ENCODE measurements around the gene PAK5. TPM values are rescaled to one million over a fixed set of nuclear protein-coding genes. Genes with fewer than 3 reads are reported as not detected.

The PAK5 gene
- total and polyA plus RNA-seq, 2 donors (not counting 1 experiment from before 2014, with no cell fraction given): not detected

- no peak overlapping the region for H3K27ac ChIP-seq (ENCODE audit: insufficient read depth, low read length)
- no peaks in the 10 kb centered on the region for H3K9me3 ChIP-seq (ENCODE audit: control insufficient read depth, insufficient read depth, low read depth, low read length)
- no peaks in the 10 kb centered on the region for H3K4me1 ChIP-seq (ENCODE audit: control insufficient read depth, extremely low read depth, insufficient read depth, low read length)
- no peak for TF ChIP-seq CTCF (conservative IDR thresholded peaks at IDR 0.05 in 1 of 2, IDR thresholded peaks at IDR 0.05 in 1 of 2; ENCODE audit: low read depth in 1 of 2, low read length in 2 of 2)
- no peak for TF ChIP-seq EZH2 (IDR thresholded peaks at IDR 0.05; ENCODE audit: low read length, missing control alignments)
- H2AFZ ChIP-seq (ENCODE audit: low read length): no peak overlapping the region
- H3K9ac ChIP-seq (ENCODE audit: insufficient read depth, low read length): no peak overlapping the region
- no peak overlapping the region for H3K4me2 ChIP-seq (ENCODE audit: extremely low read depth, insufficient read depth, low read length)
- H3K27me3 ChIP-seq (ENCODE audit: control insufficient read depth, insufficient read depth, low read length): no peaks in the 10 kb centered on the region
- H4K20me1 ChIP-seq (ENCODE audit: control insufficient read depth, extremely low read depth, insufficient read depth, low read length): no peaks in the 10 kb centered on the region
- no peaks in the 10 kb centered on the region for H3K36me3 ChIP-seq (ENCODE audit: control insufficient read depth, insufficient read depth, low read length)
- DNase-seq (ENCODE audit: low read depth in 2 of 2): no peak
- no peaks in the 10 kb centered on the region for H3K79me2 ChIP-seq (ENCODE audit: control insufficient read depth, insufficient read depth, low read length)
- no peak overlapping the region for H3K4me3 ChIP-seq (replicated peaks in 1 of 4; ENCODE audit: control extremely low read depth in 1 of 4, insufficient read depth in 1 of 4, low read depth in 3 of 4, low read length in 4 of 4)
Measured at GRCh38 chr20:9808166-9808565, 30.7 kb downstream of the PAK5 start.

- TF ChIP-seq EZH2 (IDR thresholded peaks at IDR 0.05; ENCODE audit: low read length, missing control alignments) (no peak), CTCF (conservative IDR thresholded peaks at IDR 0.05 in 1 of 2, IDR thresholded peaks at IDR 0.05 in 1 of 2; ENCODE audit: low read depth in 1 of 2, low read length in 2 of 2) (no peak)
- H3K9ac ChIP-seq (ENCODE audit: insufficient read depth, low read length): no peak overlapping the region
- no peaks in the 10 kb centered on the region for H3K9me3 ChIP-seq (ENCODE audit: control insufficient read depth, insufficient read depth, low read depth, low read length)
- no peaks in the 10 kb centered on the region for H3K4me1 ChIP-seq (ENCODE audit: control insufficient read depth, extremely low read depth, insufficient read depth, low read length)
- no peaks in the 10 kb centered on the region for H3K36me3 ChIP-seq (ENCODE audit: control insufficient read depth, insufficient read depth, low read length)
- no peak overlapping the region for H3K4me2 ChIP-seq (ENCODE audit: extremely low read depth, insufficient read depth, low read length)
- H4K20me1 ChIP-seq (ENCODE audit: control insufficient read depth, extremely low read depth, insufficient read depth, low read length): no peaks in the 10 kb centered on the region
- H3K27ac ChIP-seq (ENCODE audit: insufficient read depth, low read length): no peak overlapping the region
- no peak for DNase-seq (ENCODE audit: low read depth in 2 of 2)
- no peaks in the 10 kb centered on the region for H3K79me2 ChIP-seq (ENCODE audit: control insufficient read depth, insufficient read depth, low read length)
- no peak overlapping the region for H3K4me3 ChIP-seq (replicated peaks in 1 of 4; ENCODE audit: control extremely low read depth in 1 of 4, insufficient read depth in 1 of 4, low read depth in 3 of 4, low read length in 4 of 4)
- H2AFZ ChIP-seq (ENCODE audit: low read length): no peak overlapping the region
- H3K27me3 ChIP-seq (ENCODE audit: control insufficient read depth, insufficient read depth, low read length): no peaks in the 10 kb centered on the region
Measured at GRCh38 chr20:9807136-9807535, 31.7 kb downstream of the PAK5 start.

- TF ChIP-seq CTCF (conservative IDR thresholded peaks at IDR 0.05 in 1 of 2, IDR thresholded peaks at IDR 0.05 in 1 of 2; ENCODE audit: low read depth in 1 of 2, low read length in 2 of 2) (no peak), EZH2 (IDR thresholded peaks at IDR 0.05; ENCODE audit: low read length, missing control alignments) (no peak)
- Histone ChIP-seq H3K27ac (ENCODE audit: insufficient read depth, low read length) (no peak overlapping the region), H3K27me3 (ENCODE audit: control insufficient read depth, insufficient read depth, low read length) (no peaks in the 10 kb centered on the region), H4K20me1 (ENCODE audit: control insufficient read depth, extremely low read depth, insufficient read depth, low read length) (no peaks in the 10 kb centered on the region), H3K4me1 (ENCODE audit: control insufficient read depth, extremely low read depth, insufficient read depth, low read length) (no peaks in the 10 kb centered on the region), H3K4me3 (replicated peaks in 1 of 4; ENCODE audit: control extremely low read depth in 1 of 4, insufficient read depth in 1 of 4, low read depth in 3 of 4, low read length in 4 of 4) (no peak overlapping the region), H3K9ac (ENCODE audit: insufficient read depth, low read length) (no peak overlapping the region), H3K4me2 (ENCODE audit: extremely low read depth, insufficient read depth, low read length) (no peak overlapping the region), H3K9me3 (ENCODE audit: control insufficient read depth, insufficient read depth, low read depth, low read length) (no peaks in the 10 kb centered on the region), H3K79me2 (ENCODE audit: control insufficient read depth, insufficient read depth, low read length) (no peaks in the 10 kb centered on the region), H2AFZ (ENCODE audit: low read length) (no peak overlapping the region), H3K36me3 (ENCODE audit: control insufficient read depth, insufficient read depth, low read length) (no peaks in the 10 kb centered on the region)
- DNase-seq (ENCODE audit: low read depth in 2 of 2): no peak
Measured at GRCh38 chr20:9800421-9800820, 38.5 kb downstream of the PAK5 start.
